Kidney epithelial cell (primary cell): Measurements from ENCODE around the gene KIF26B. TPM values are rescaled to one million over a fixed set of nuclear protein-coding genes. Genes with fewer than 3 reads are reported as not detected.

ENCODE experiments used
- DNase-seq: peaks from one replicate; pipeline ENCODE4 v3.0.0-alpha.2; 2010; ENCODE audit warnings: low read depth
- H3K27me3 ChIP-seq: 2 replicates; pipeline ENCODE4 v1.6.0; 2011; ENCODE audit warnings: low read length; ENCODE audit not compliant: control insufficient read depth, insufficient read depth
- H3K36me3 ChIP-seq: 2 replicates; pipeline ENCODE4 v1.5.1; 2011; ENCODE audit warnings: low read length; ENCODE audit not compliant: control insufficient read depth, insufficient read depth
- H3K4me3 ChIP-seq: 2 replicates; pipeline ENCODE4 v1.5.1; 2011; ENCODE audit warnings: low read depth, mild to moderate bottlenecking, control low read depth, low read length
- total RNA-seq: library from RNA; depleted of rRNA; stranded (reverse); fragments of >200 nt; gene quantifications from 2 replicates; pipeline ENCODE4 v1.2.3, GENCODE V29; 2015
- TF ChIP-seq, protein P1 (sequence below): IDR thresholded peaks from 2 replicates; pipeline ENCODE4 v1.5.1; 2011; ENCODE audit warnings: mild to moderate bottlenecking, moderate library complexity, low read length, control low read depth, inconsistent platforms; ENCODE audit not compliant: insufficient read depth, poor library complexity, severe bottlenecking

KIF26B gene
- total RNA-seq, 1 donor from 2014 or later, result 14.6 TPM

DNA sequence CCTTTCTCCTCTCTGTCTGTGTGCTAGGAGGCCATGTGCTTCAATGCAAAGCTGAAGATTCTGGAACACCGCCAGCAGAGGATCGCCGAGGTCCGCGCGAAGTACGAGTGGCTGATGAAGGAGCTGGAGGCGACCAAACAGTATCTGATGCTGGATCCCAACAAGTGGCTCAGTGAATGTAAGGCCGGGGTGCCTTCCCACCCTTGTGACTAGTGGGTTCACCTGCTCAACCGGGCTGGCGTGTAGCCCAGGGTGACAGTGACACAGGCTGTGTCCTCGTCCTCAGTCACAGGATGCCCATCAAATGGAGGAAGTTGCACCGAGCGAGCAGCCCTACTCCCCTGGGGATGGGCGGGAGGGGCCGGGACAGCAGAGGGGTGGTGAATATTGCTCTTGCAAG lies 544.1 kb downstream of the KIF26B start:
- H3K36me3 ChIP-seq, result peaks cover 1% of the 10 kb centered on the region
- TF ChIP-seq, protein P1, sequence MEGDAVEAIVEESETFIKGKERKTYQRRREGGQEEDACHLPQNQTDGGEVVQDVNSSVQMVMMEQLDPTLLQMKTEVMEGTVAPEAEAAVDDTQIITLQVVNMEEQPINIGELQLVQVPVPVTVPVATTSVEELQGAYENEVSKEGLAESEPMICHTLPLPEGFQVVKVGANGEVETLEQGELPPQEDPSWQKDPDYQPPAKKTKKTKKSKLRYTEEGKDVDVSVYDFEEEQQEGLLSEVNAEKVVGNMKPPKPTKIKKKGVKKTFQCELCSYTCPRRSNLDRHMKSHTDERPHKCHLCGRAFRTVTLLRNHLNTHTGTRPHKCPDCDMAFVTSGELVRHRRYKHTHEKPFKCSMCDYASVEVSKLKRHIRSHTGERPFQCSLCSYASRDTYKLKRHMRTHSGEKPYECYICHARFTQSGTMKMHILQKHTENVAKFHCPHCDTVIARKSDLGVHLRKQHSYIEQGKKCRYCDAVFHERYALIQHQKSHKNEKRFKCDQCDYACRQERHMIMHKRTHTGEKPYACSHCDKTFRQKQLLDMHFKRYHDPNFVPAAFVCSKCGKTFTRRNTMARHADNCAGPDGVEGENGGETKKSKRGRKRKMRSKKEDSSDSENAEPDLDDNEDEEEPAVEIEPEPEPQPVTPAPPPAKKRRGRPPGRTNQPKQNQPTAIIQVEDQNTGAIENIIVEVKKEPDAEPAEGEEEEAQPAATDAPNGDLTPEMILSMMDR, result no peak
- no peak for DNase-seq
- H3K4me3 ChIP-seq, result no peak overlapping the region
- no peaks in the 10 kb centered on the region for H3K27me3 ChIP-seq

DNA sequence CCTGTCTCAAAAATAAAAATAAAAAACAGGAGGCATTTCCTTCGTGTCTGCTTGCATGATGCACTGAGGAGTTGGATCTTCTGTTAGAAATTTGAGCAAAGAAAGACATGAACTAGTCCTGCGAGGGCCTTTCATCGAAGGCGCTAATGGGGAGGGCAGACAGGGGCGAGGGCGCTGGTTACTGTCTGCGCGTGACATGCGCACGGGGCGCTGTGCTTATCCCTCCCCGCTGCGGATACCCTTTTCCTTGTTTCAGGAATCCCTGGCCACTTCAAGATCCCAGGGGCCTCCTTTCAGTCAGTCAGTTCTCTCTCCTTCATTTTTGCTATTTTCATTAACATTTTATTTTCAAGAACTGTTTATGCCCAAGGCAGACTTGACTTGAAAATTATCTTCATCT lies 545.8 kb downstream of the KIF26B start:
- H3K27me3 ChIP-seq, result no peaks in the 10 kb centered on the region
- peaks cover 1% of the 10 kb centered on the region for H3K36me3 ChIP-seq
- TF ChIP-seq, protein P1, result no peak
- H3K4me3 ChIP-seq, result no peak overlapping the region
- DNase-seq, result no peak

DNA sequence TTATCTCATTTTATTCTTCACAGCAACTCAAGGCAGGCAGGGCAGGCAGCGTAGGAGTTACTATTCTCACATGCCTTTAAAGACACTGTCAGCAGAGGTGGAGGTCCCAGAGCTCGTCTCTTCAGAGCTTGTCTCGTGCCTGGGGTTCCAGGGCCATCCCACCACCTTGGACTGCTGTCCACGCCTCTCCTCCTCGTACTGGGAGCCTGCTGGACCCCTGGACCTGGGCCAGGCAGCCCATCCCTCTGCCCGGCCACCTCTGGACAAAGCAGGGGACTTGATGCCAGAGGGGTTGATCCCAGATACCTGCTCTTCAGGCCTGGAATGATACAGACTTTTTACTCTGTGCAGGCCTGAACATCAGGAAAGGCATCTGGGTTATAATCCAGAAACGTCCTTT lies 546.8 kb downstream of the KIF26B start:
- TF ChIP-seq, protein P1, result no peak
- no peaks in the 10 kb centered on the region for H3K27me3 ChIP-seq
- no peak for DNase-seq
- peaks cover 1% of the 10 kb centered on the region for H3K36me3 ChIP-seq
- no peak overlapping the region for H3K4me3 ChIP-seq

DNA sequence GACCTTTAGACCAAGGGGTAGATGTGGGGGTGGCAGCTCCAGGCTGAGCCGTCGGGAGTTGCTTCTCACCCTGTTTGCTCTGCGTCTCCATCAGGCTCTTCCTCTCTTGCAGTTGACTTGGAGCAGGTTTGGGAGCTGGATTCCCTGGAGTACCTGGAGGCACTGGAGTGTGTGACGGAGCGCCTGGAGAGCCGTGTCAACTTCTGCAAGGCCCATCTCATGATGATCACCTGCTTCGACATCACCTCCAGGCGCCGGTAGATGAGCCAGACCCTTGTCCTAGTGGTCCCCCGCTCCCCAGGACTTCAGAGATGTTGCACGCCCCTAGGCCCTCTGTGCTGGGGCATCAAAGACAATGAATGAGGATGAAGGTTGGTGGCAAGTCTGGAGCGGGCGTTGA lies 547.6 kb downstream of the KIF26B start:
- H3K4me3 ChIP-seq, result no peak overlapping the region
- no peaks in the 10 kb centered on the region for H3K27me3 ChIP-seq
- DNase-seq, result no peak
- TF ChIP-seq, protein P1, result no peak
- peaks cover 1% of the 10 kb centered on the region for H3K36me3 ChIP-seq

DNA sequence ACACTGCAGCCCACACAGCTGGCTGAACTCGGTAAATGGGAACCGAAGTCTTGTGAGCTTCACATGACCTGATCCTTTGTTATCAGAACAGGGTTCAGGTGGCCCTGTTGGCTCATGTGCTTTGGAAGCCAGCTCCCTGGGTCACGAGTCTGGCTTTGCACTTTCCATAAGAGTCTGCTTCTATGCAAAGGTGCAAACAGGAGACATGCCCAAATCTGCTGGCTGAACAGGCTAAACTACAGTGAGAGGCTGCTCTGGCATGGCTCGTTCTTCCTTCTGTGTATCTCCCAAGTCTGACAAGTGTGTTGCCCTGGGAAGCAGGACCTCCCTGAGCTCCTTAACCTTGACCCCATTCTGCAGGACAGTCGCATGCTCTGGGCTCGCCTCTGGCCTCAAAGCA lies 549.6 kb downstream of the KIF26B start:
- TF ChIP-seq, protein P1, result no peak
- no peak for DNase-seq
- no peaks in the 10 kb centered on the region for H3K27me3 ChIP-seq
- H3K4me3 ChIP-seq, result no peak overlapping the region
- peaks cover 1% of the 10 kb centered on the region for H3K36me3 ChIP-seq

DNA sequence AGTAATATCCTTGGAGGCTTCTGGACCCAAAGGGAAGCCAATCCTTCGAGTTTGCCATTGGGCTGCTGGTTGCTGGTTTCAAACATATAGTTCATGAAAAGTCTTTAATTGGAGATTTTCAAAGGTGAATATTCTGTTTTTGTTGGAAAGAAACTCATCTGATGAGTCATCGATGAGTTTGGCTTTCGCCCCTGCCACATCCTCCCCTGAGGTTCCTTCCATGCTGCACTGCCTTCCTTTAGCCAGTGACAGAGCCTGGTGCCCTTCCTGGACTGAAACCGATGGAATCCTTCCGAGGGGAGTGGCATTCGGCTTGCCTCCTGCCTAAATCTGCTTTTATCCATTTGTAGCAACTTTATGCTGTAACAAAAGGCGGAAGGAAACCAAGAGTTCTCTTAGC lies 550.0 kb downstream of the KIF26B start:
- Histone ChIP-seq H3K27me3 (no peaks in the 10 kb centered on the region), H3K36me3 (peaks cover 1% of the 10 kb centered on the region), H3K4me3 (no peak overlapping the region)
- no peak for DNase-seq
- TF ChIP-seq, protein P1, result no peak
